Testis (tissue), 3 donors: ENCODE results near the gene SPATA7. TPM values are rescaled to one million over a fixed set of nuclear protein-coding genes. Genes with fewer than 3 reads are reported as not detected.

Source experiments
- DNase-seq: peaks from one replicate; pipeline ENCODE4 v3.0.0-alpha.2; 2019
- H3K27ac ChIP-seq, 2 donors: fragments of 200-600 bp; sonication (generic); one replicate each; pipeline ENCODE4 v1.5.1; 2019
- H3K27me3 ChIP-seq: fragments of 200-600 bp; sonication (generic); one replicate; pipeline ENCODE4 v1.5.1; 2019
- H3K36me3 ChIP-seq: fragments of 200-600 bp; sonication (generic); one replicate; pipeline ENCODE4 v1.5.1; 2017; ENCODE audit warnings: low read depth; ENCODE audit errors: missing control alignments
- H3K4me1 ChIP-seq: fragments of 200-600 bp; sonication (generic); one replicate; pipeline ENCODE4 v1.5.1; 2019
- H3K4me3 ChIP-seq, 2 donors: fragments of 200-600 bp; sonication (generic); one replicate each; pipeline ENCODE4 v1.5.1; 2017 to 2019
- H3K9me3 ChIP-seq: fragments of 200-600 bp; sonication (generic); one replicate; pipeline ENCODE4 v1.5.1; 2017
- CTCF ChIP-seq, 3 experiments: fragments of 450-650 bp in 2 of 3; fragments of 200-600 bp in 1 of 3; sonication (generic) in 1 of 3; IDR thresholded peaks; one replicate each; pipeline ENCODE4 v1.5.1; 2016 to 2019; ENCODE audit warnings: antibody characterized with exemption in 3 of 3, mild to moderate bottlenecking in 2 of 3, moderate library complexity in 1 of 3
- POLR2A ChIP-seq: fragments of 450-650 bp; IDR thresholded peaks from one replicate; pipeline ENCODE4 v1.6.1; 2017; ENCODE audit warnings: antibody characterized with exemption, mild to moderate bottlenecking, moderate library complexity
- WGBS, 2 donors: methylation state at CpG; one replicate each; pipeline ENCODE4 v1.1.5; 2018; 5-methylcytosine and 5-hydroxymethylcytosine counted together
- intact Hi-C: fragments of 100-400 bp; cut with DNase I; formaldehyde crosslinking; loops from one replicate; pipeline ENCODE4 v1.15.1; 2023; ENCODE audit warnings: low total_unique reads
- polyA plus RNA-seq: library from polyadenylated mRNA; stranded (reverse); fragments of 350-450 nt; fragmentation: Illumina TruSeq; extraction: RNeasy Lipid Tissue Mini Kit (QIAGEN cat#74804); gene quantifications from one replicate; pipeline ENCODE4 v1.2.3, GENCODE V29; 2014; ENCODE audit warnings: low read depth, low replicate concordance; ENCODE audit not compliant: insufficient read depth
- total RNA-seq, 2 donors: library from RNA; depleted of rRNA; stranded (reverse); fragments of >200 nt; gene quantifications; one replicate each; pipeline ENCODE4 v1.2.3, GENCODE V29; 2016

Gene SPATA7
- total and polyA plus RNA-seq, 3 donors from 2014 or later: 54.8 to 113 (median 87.3) TPM

DNA sequence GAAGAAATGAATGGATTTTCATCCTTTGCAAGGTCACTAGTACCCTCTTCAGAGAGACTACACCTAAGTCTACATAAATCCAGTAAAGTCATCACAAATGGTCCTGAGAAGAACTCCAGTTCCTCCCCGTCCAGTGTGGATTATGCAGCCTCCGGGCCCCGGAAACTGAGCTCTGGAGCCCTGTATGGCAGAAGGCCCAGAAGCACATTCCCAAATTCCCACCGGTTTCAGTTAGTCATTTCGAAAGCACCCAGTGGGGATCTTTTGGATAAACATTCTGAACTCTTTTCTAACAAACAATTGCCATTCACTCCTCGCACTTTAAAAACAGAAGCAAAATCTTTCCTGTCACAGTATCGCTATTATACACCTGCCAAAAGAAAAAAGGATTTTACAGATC is 40.8 kb downstream of the SPATA7 start:
- WGBS, 2 donors: 88 to 92% methylated on average over 7 of the region's 7 CpGs
- intact Hi-C loops: no loop called here
- no peaks in the 10 kb centered on the region for H3K36me3 ChIP-seq
- no peaks in the 10 kb centered on the region for H3K27me3 ChIP-seq
- DNase-seq: no peak
- no peaks in the 10 kb centered on the region for H3K4me1 ChIP-seq
- no peak overlapping the region for H3K27ac ChIP-seq
- TF ChIP-seq CTCF (IDR thresholded peaks at IDR 0.05) (no peak), POLR2A (no peak)
- no peaks in the 10 kb centered on the region for H3K9me3 ChIP-seq
- H3K4me3 ChIP-seq: no peak overlapping the region

DNA sequence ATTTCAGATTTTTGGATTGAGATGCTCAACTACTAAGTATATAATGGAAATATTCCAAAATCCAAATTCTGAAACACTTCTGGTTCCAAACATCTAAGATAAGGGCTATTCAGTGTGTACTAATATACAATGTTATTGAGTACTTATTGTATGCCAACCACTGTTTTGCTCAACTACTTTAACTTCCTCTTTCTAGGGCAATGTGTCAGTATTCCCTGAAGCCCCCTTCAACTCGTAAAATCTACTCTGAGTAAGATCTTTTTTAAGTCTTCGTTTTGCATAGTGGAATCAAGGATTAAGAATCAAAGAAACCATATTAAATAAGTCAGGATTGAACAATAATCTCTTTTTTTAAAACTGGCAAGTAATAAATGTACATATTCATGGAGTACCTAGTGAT is 45.5 kb downstream of the SPATA7 start:
- no peaks in the 10 kb centered on the region for H3K9me3 ChIP-seq
- intact Hi-C loops: no loop called here
- DNase-seq: no peak
- no peaks in the 10 kb centered on the region for H3K4me1 ChIP-seq
- no peak overlapping the region for H3K4me3 ChIP-seq
- H3K36me3 ChIP-seq: no peaks in the 10 kb centered on the region
- 81 to 82% methylated on average over 2 of the region's 2 CpGs for WGBS, 2 donors
- H3K27me3 ChIP-seq: no peaks in the 10 kb centered on the region
- no peak overlapping the region for H3K27ac ChIP-seq
- TF ChIP-seq POLR2A: no peak
- TF ChIP-seq CTCF (IDR thresholded peaks at IDR 0.05): no peak

- Histone ChIP-seq H3K9me3 (no peaks in the 10 kb centered on the region), H3K27ac (no peak overlapping the region), H3K4me3 (no peak overlapping the region), H3K36me3 (no peaks in the 10 kb centered on the region), H3K27me3 (no peaks in the 10 kb centered on the region), H3K4me1 (no peaks in the 10 kb centered on the region)
- no peak for DNase-seq
- WGBS, 2 donors: 94 to 96% methylated on average over 5 of the region's 5 CpGs
- intact Hi-C loops: no loop called here
- TF ChIP-seq CTCF (IDR thresholded peaks at IDR 0.05) (no peak), POLR2A (no peak)
These were observed 52.2 kb downstream of the SPATA7 start for GRCh38 chr14:88437658-88438057.

- H3K27ac ChIP-seq: no peak overlapping the region
- H3K9me3 ChIP-seq: no peaks in the 10 kb centered on the region
- H3K4me3 ChIP-seq: no peak overlapping the region
- H3K4me1 ChIP-seq: no peaks in the 10 kb centered on the region
- no peaks in the 10 kb centered on the region for H3K27me3 ChIP-seq
- intact Hi-C loops: no loop called here
- 85 to 93% methylated on average over 2 of the region's 2 CpGs for WGBS, 2 donors
- DNase-seq: no peak
- TF ChIP-seq POLR2A (no peak), CTCF (IDR thresholded peaks at IDR 0.05) (no peak)
- no peaks in the 10 kb centered on the region for H3K36me3 ChIP-seq
These were observed 53.6 kb downstream of the SPATA7 start for GRCh38 chr14:88439088-88439487.

DNA sequence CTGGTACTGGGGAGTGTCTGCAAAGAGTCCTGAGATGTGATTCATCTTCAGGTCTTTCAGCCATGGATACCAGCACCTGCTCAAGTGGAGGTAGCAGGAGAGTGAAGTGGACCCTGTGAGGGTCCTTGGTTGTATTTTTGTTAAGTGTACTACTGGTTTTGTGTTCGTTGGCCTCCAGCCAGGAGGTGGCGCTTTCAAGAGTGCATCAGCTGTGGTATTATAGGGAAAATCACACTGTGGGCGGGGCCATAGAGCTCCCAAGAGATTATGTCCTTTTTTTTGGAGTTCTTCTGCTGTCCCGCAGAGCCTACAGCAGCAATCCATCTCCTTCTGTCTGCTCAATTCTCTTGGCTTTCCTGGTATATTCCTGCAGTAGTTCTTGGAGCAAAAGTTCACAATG is 66.8 kb downstream of the SPATA7 start:
- no peak overlapping the region for H3K4me3 ChIP-seq
- no peaks in the 10 kb centered on the region for H3K4me1 ChIP-seq
- intact Hi-C loops: no loop called here
- H3K9me3 ChIP-seq: no peaks in the 10 kb centered on the region
- TF ChIP-seq CTCF (IDR thresholded peaks at IDR 0.05): no peak
- TF ChIP-seq POLR2A: no peak
- no peak overlapping the region for H3K27ac ChIP-seq
- no peaks in the 10 kb centered on the region for H3K27me3 ChIP-seq
- no peaks in the 10 kb centered on the region for H3K36me3 ChIP-seq
- 93 to 100% methylated on average over 3 to 4 of the region's 4 CpGs for WGBS, 2 donors
- no peak for DNase-seq
